ENCODE data around the gene TAF6L.

The TAF6L gene

GRCh38 chr11:62794201-62794775, 23.1 kb downstream of the TAF6L start:
- DNase-seq: no peak
- no peaks in the 10 kb centered on the region for H3K27me3 ChIP-seq (replicated peaks)
- in situ Hi-C loops (cut with HindIII; ENCODE audit: low pct_ligation_motif_present, low sequenced_read_pairs): no loop called here
- no peak for TF ChIP-seq CTCF (IDR thresholded peaks at IDR 0.05; ENCODE audit: low read depth, low read length, missing control alignments)
- H3K27ac ChIP-seq: no peak overlapping the region
- peaks cover 78% of the 10 kb centered on the region for H3K36me3 ChIP-seq (replicated peaks)
- no peak overlapping the region for H3K4me3 ChIP-seq (ENCODE audit: low read depth, low read length)

GRCh38 chr11:62796281-62796680, 25.1 kb downstream of the TAF6L start:
- H3K36me3 ChIP-seq (replicated peaks): peaks cover 87% of the 10 kb centered on the region

GRCh38 chr11:62799486-62799885, 28.3 kb downstream of the TAF6L start:
- H3K4me3 ChIP-seq (ENCODE audit: low read depth, low read length): no peak overlapping the region
- no peaks in the 10 kb centered on the region for H3K27me3 ChIP-seq (replicated peaks)
- no peak overlapping the region for H3K27ac ChIP-seq
- H3K36me3 ChIP-seq (replicated peaks): peaks cover 80% of the 10 kb centered on the region
- in situ Hi-C loops (cut with HindIII; ENCODE audit: low pct_ligation_motif_present, low sequenced_read_pairs): no loop called here
- DNase-seq: no peak
- TF ChIP-seq CTCF (IDR thresholded peaks at IDR 0.05; ENCODE audit: low read depth, low read length, missing control alignments): no peak

More at GRCh38 chr11:62796281-62796680, 25.1 kb downstream of the TAF6L start:
- Histone ChIP-seq H3K27ac (no peak overlapping the region), H3K4me3 (ENCODE audit: low read depth, low read length) (no peak overlapping the region), H3K27me3 (replicated peaks) (no peaks in the 10 kb centered on the region)
- no peak for DNase-seq
- in situ Hi-C loops (cut with HindIII; ENCODE audit: low pct_ligation_motif_present, low sequenced_read_pairs): no loop called here
- TF ChIP-seq CTCF (IDR thresholded peaks at IDR 0.05; ENCODE audit: low read depth, low read length, missing control alignments): no peak

GRCh38 chr11:62801071-62801470, 29.9 kb downstream of the TAF6L start:
- Histone ChIP-seq H3K4me3 (ENCODE audit: low read depth, low read length) (no peak overlapping the region), H3K27me3 (replicated peaks) (no peaks in the 10 kb centered on the region), H3K27ac (no peak overlapping the region), H3K36me3 (replicated peaks) (peaks cover 64% of the 10 kb centered on the region)
- no peak for DNase-seq
- in situ Hi-C loops (cut with HindIII; ENCODE audit: low pct_ligation_motif_present, low sequenced_read_pairs): no loop called here
- no peak for TF ChIP-seq CTCF (IDR thresholded peaks at IDR 0.05; ENCODE audit: low read depth, low read length, missing control alignments)

- Histone ChIP-seq H3K4me3 (ENCODE audit: low read depth, low read length) (peak overlapping the region; percentile 75), H3K27me3 (replicated peaks) (no peaks in the 10 kb centered on the region), H3K36me3 (replicated peaks) (peaks cover 36% of the 10 kb centered on the region), H3K27ac (peak overlapping the region; percentile 50)
- peak; percentile 29 for DNase-seq
- no peak for TF ChIP-seq CTCF (IDR thresholded peaks at IDR 0.05; ENCODE audit: low read depth, low read length, missing control alignments)
- in situ Hi-C loops (cut with HindIII; ENCODE audit: low pct_ligation_motif_present, low sequenced_read_pairs): no loop called here
Measured at GRCh38 chr11:62804310-62805075, 33.3 kb downstream of the TAF6L start.
